Activated CD4-positive, alpha-beta T cell treated with anti-CD3 and anti-CD28 coated beads for 48 hours (primary cell): Measurements from ENCODE around the gene CELF5.
A peak's percentile ranks its signal among the peaks of the same experiment; 100 is the strongest.
"Not testable (repeated sequence)": the region's sequence is repeated elsewhere in the genome, so short reads cannot be mapped to it uniquely, and the experiment has no call there.

Experiments used
- DNase-seq: peaks from one replicate; pipeline ENCODE4 v3.0.0-alpha.2; 2020

CELF5 gene

GRCh38 chr19:3208317-3209207 is 15.9 kb upstream of the CELF5 start:
- DNase-seq, result no peak

GRCh38 chr19:3210347-3211017 is 14.0 kb upstream of the CELF5 start:
- DNase-seq, result peak; percentile 83

GRCh38 chr19:3211191-3211590 is 13.3 kb upstream of the CELF5 start:
- DNase-seq, result no peak

GRCh38 chr19:3213159-3213558 is 11.3 kb upstream of the CELF5 start:
- DNase-seq, result no peak

GRCh38 chr19:3216874-3217273 is 7.6 kb upstream of the CELF5 start:
- DNase-seq, result no peak

GRCh38 chr19:3220576-3220975 is 3.9 kb upstream of the CELF5 start:
- DNase-seq, result no peak

- DNase-seq, result not testable (repeated sequence)
Observed at GRCh38 chr19:3221576-3221975, 2.9 kb upstream of the CELF5 start.

- DNase-seq, result no peak
Observed at GRCh38 chr19:3222709-3223108, 1.8 kb upstream of the CELF5 start.

GRCh38 chr19:3225169-3225485 is 666 bp downstream of the CELF5 start:
- no peak for DNase-seq

- no peak for DNase-seq
Observed at GRCh38 chr19:3225677-3226093, 1.2 kb downstream of the CELF5 start.

- no peak for DNase-seq
Observed at GRCh38 chr19:3227054-3227626, 2.7 kb downstream of the CELF5 start.

GRCh38 chr19:3229346-3229743 is 4.9 kb downstream of the CELF5 start:
- DNase-seq, result no peak

- DNase-seq, result no peak
Observed at GRCh38 chr19:3229888-3230496, 5.5 kb downstream of the CELF5 start.

- DNase-seq, result no peak
Observed at GRCh38 chr19:3231288-3231687, 6.8 kb downstream of the CELF5 start.

GRCh38 chr19:3233116-3233515 is 8.7 kb downstream of the CELF5 start:
- DNase-seq, result no peak

- DNase-seq, result no peak
Observed at GRCh38 chr19:3233831-3234230, 9.4 kb downstream of the CELF5 start.

- peak; percentile 66 for DNase-seq
Observed at GRCh38 chr19:3234800-3235199, 10.3 kb downstream of the CELF5 start.

GRCh38 chr19:3235604-3236003 is 11.1 kb downstream of the CELF5 start:
- DNase-seq, result not testable (repeated sequence)

- no peak for DNase-seq
Observed at GRCh38 chr19:3236272-3236671, 11.8 kb downstream of the CELF5 start.

- DNase-seq, result no peak
Observed at GRCh38 chr19:3238066-3238561, 13.7 kb downstream of the CELF5 start.

GRCh38 chr19:3239367-3239766 is 14.9 kb downstream of the CELF5 start:
- DNase-seq, result no peak

- peak; percentile 72 for DNase-seq
Observed at GRCh38 chr19:3243819-3244700, 19.6 kb downstream of the CELF5 start.
